Cerebellar cortex (tissue), 1 donor: ENCODE data around the gene OLA1.
A peak's percentile ranks its signal among the peaks of the same experiment; 100 is the strongest.

Source experiments
- DNase-seq: peaks from one replicate; pipeline ENCODE4 v3.0.0-alpha.2; 2015; ENCODE audit warnings: low spot score

The OLA1 gene

GRCh38 chr2:174035981-174036742, 212.2 kb downstream of the OLA1 start:
- no peak for DNase-seq

- DNase-seq, result no peak
Measured at GRCh38 chr2:174035117-174035635, 213.2 kb downstream of the OLA1 start.

- no peak for DNase-seq
Measured at GRCh38 chr2:174033163-174033550, 215.2 kb downstream of the OLA1 start.

- no peak for DNase-seq
Measured at GRCh38 chr2:174031226-174031625, 217.1 kb downstream of the OLA1 start.

- DNase-seq, result no peak
Measured at GRCh38 chr2:174028935-174029334, 219.4 kb downstream of the OLA1 start.

GRCh38 chr2:174027956-174028355, 220.4 kb downstream of the OLA1 start:
- peak; percentile 55 for DNase-seq

GRCh38 chr2:174026122-174026845, 222.0 kb downstream of the OLA1 start:
- DNase-seq, result no peak

GRCh38 chr2:174025271-174026121, 222.8 kb downstream of the OLA1 start:
- DNase-seq, result peak; percentile 9

GRCh38 chr2:174024524-174025270, 223.6 kb downstream of the OLA1 start:
- DNase-seq, result no peak

- peak; percentile 31 for DNase-seq
Measured at GRCh38 chr2:174023591-174024523, 224.5 kb downstream of the OLA1 start.
